HG02571 (cell line): Measurements from ENCODE around the gene RNF130.
"Not testable (repeated sequence)": the region's sequence is repeated elsewhere in the genome, so short reads cannot be mapped to it uniquely, and the experiment has no call there.

ENCODE experiments used
- ATAC-seq: cut with Tn5 transposase; IDR thresholded peaks from one replicate; pipeline ENCODE4 v1.9.1; 2021; ENCODE audit warnings: mild to moderate bottlenecking, moderate library complexity; ENCODE audit not compliant: unreplicated experiment

The RNF130 gene

GRCh38 chr5:180103487-180104167 is 32.1 kb upstream of the RNF130 start:
- ATAC-seq = no peak

GRCh38 chr5:180102636-180103035 is 31.1 kb upstream of the RNF130 start:
- ATAC-seq = no peak

- no peak for ATAC-seq
Observed at GRCh38 chr5:180101451-180102105, 30.0 kb upstream of the RNF130 start.

- ATAC-seq = no peak
Observed at GRCh38 chr5:180100621-180101450, 29.3 kb upstream of the RNF130 start.

- no peak for ATAC-seq
Observed at GRCh38 chr5:180099733-180100611, 28.4 kb upstream of the RNF130 start.

- no peak for ATAC-seq
Observed at GRCh38 chr5:180098991-180099732, 27.6 kb upstream of the RNF130 start.

GRCh38 chr5:180098526-180098925 is 27.0 kb upstream of the RNF130 start:
- no peak for ATAC-seq

GRCh38 chr5:180097926-180098325 is 26.4 kb upstream of the RNF130 start:
- ATAC-seq = no peak

GRCh38 chr5:180097163-180097894 is 25.8 kb upstream of the RNF130 start:
- no peak for ATAC-seq

- no peak for ATAC-seq
Observed at GRCh38 chr5:180096616-180097015, 25.1 kb upstream of the RNF130 start.

GRCh38 chr5:180095545-180095944 is 24.0 kb upstream of the RNF130 start:
- no peak for ATAC-seq

GRCh38 chr5:180093651-180094382 is 22.3 kb upstream of the RNF130 start:
- ATAC-seq = no peak

- ATAC-seq = no peak
Observed at GRCh38 chr5:180093241-180093640, 21.7 kb upstream of the RNF130 start.

- no peak for ATAC-seq
Observed at GRCh38 chr5:180090769-180091546, 19.4 kb upstream of the RNF130 start.

- no peak for ATAC-seq
Observed at GRCh38 chr5:180090098-180090768, 18.7 kb upstream of the RNF130 start.

GRCh38 chr5:180089628-180090027 is 18.1 kb upstream of the RNF130 start:
- not testable (repeated sequence) for ATAC-seq

- no peak for ATAC-seq
Observed at GRCh38 chr5:180088561-180088960, 17.0 kb upstream of the RNF130 start.
